Measurements from ENCODE around the gene FOXP1. TPM values are rescaled to one million over a fixed set of nuclear protein-coding genes. Genes with fewer than 3 reads are reported as not detected.

The FOXP1 gene
- total and polyA plus RNA-seq, 2 of the 8 experiments (the other 6 are each of a cell fraction or from before 2014, with no cell fraction given), result 13.9 to 25.4 TPM

DNA sequence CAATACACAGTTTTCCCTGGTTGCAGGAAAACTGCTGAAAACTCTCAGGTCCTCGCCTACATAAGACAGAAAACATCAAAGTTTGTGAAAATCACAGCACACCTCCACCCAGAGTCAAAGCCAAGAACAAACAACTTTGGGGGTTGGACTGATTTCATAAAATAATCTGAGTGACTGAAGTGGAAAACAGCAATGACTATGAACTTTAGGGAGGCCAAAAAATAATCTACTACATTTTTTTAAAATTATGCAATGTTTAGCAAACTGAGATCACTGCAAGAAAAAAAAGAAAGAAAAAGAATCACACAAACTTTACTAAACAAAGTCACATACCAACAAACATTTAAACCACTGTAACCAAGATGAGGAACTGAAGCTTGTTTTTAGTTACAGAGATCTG lies 15.9 kb upstream of the FOXP1 start:
- POLR2A ChIA-PET (ENCODE audit: partially characterized antibody), result no interaction called here
- no peaks in the 10 kb centered on the region for H3K79me1 ChIP-seq (ENCODE audit: low read depth, low read length)
- no peak overlapping the region for H3K9ac ChIP-seq (replicated peaks in 1 of 4; ENCODE audit: extremely low read depth in 1 of 4, low read depth in 3 of 4, low read length in 3 of 4)
- H3K14ac ChIP-seq (ENCODE audit: insufficient read length), result no peak overlapping the region
- no peaks in the 10 kb centered on the region for H3K4me1 ChIP-seq (replicated peaks in 1 of 4; ENCODE audit: control insufficient read depth in 3 of 4, insufficient read depth in 4 of 4, low read length in 3 of 4)
- H2BK12ac ChIP-seq (ENCODE audit: low read depth, low read length), result no peak overlapping the region
- DNase-seq (ENCODE audit: low read depth in 1 of 2, low spot score in 2 of 2), result no peak
- H3K27ac ChIP-seq (ENCODE audit: low read depth, low read length), result no peak overlapping the region
- H3K23ac ChIP-seq (ENCODE audit: insufficient read length), result no peak overlapping the region
- no peak overlapping the region for H3K4me3 ChIP-seq (ENCODE audit: extremely low read depth in 1 of 4, insufficient read depth in 2 of 4, low read depth in 3 of 4, low read length in 4 of 4)
- no peak overlapping the region for H2AFZ ChIP-seq (ENCODE audit: low read length)
- H3K9me3 ChIP-seq (ENCODE audit: insufficient read depth in 2 of 2, low read depth in 1 of 2, low read length in 1 of 2), result peaks cover 11 to 13% of the 10 kb centered on the region in 2 experiments; a peak in 3 of 4 replicates
- no peaks in the 10 kb centered on the region for H3K79me2 ChIP-seq (ENCODE audit: control insufficient read depth in 1 of 2, insufficient read depth in 2 of 2, low read length in 2 of 2)
- H4K5ac ChIP-seq (ENCODE audit: insufficient read length, low read depth, low read length), result no peak overlapping the region
- peak; percentile 28 for FAIRE-seq
- H2BK5ac ChIP-seq (ENCODE audit: low read depth, low read length), result no peak overlapping the region
- no peak overlapping the region for H2AK5ac ChIP-seq (ENCODE audit: low read depth, low read length)
- H4K20me1 ChIP-seq (replicated peaks in 1 of 2; ENCODE audit: control insufficient read depth in 1 of 2, insufficient read depth in 2 of 2, low read length in 2 of 2), result no peaks in the 10 kb centered on the region
- no peak overlapping the region for H2BK20ac ChIP-seq (ENCODE audit: low read length)
- no peak overlapping the region for H2BK120ac ChIP-seq (replicated peaks; ENCODE audit: low read depth, low read length)
- H3K18ac ChIP-seq (ENCODE audit: extremely low read depth, low read length), result no peak overlapping the region
- no peak overlapping the region for H3K4ac ChIP-seq (replicated peaks; ENCODE audit: insufficient read length, low read depth, low read length)
- 81% methylated on average over 1 of the region's 1 CpG; no CpG with 5 or more reads in 1 of the 2 experiments for WGBS, 2 experiments (ENCODE audit: extremely low coverage in 1 of 2, insufficient coverage in 1 of 2, insufficient read length in 1 of 2, insufficient replicate concordance in 2 of 2, low coverage in 1 of 2, low lambda C conversion rate in 2 of 2, missing lambda C conversion rate in 1 of 2)
- no peak overlapping the region for H4K91ac ChIP-seq (replicated peaks; ENCODE audit: insufficient read length, low read length)
- H4K8ac ChIP-seq (ENCODE audit: extremely low read depth, insufficient read depth, low read length), result no peak overlapping the region
- H3K27me3 ChIP-seq (replicated peaks in 1 of 4; ENCODE audit: control insufficient read depth in 3 of 4, extremely low read depth in 1 of 4, insufficient read depth in 3 of 4, low read length in 3 of 4), result no peaks in the 10 kb centered on the region
- H3K36me3 ChIP-seq (ENCODE audit: control insufficient read depth in 2 of 4, insufficient read depth in 4 of 4, low read length in 3 of 4), result no peaks in the 10 kb centered on the region
- TF ChIP-seq RBBP5 (IDR thresholded peaks at IDR 0.05; ENCODE audit: borderline replicate concordance, low read depth, low read length), result no peak
- TF ChIP-seq USF2 (IDR thresholded peaks at IDR 0.05; ENCODE audit: low read length), result no peak
- TF ChIP-seq CBX5 (IDR thresholded peaks at IDR 0.05; ENCODE audit: low read depth, low read length), result no peak
- TF ChIP-seq CHD2 (IDR thresholded peaks at IDR 0.05; ENCODE audit: low read length), result no peak
- no peak for TF ChIP-seq SP4 (IDR thresholded peaks at IDR 0.05; ENCODE audit: low read length)
- TF ChIP-seq KDM1A (IDR thresholded peaks at IDR 0.05; ENCODE audit: borderline replicate concordance, low read length), result no peak
- TF ChIP-seq EP300 (IDR thresholded peaks at IDR 0.05; ENCODE audit: borderline replicate concordance in 1 of 2, low read depth in 2 of 2, low read length in 2 of 2), result no peak
- no peak for TF ChIP-seq RNF2 (IDR thresholded peaks at IDR 0.05; ENCODE audit: borderline replicate concordance, low read depth, low read length, missing control alignments, poor library complexity, severe bottlenecking)
- no peak overlapping the region for H3K4me2 ChIP-seq (ENCODE audit: insufficient read depth in 1 of 2, low read depth in 2 of 2, low read length in 2 of 2)
- CTCF ChIA-PET (ENCODE audit: partially characterized antibody), result interaction anchor here (0.6 to 1.0 kb wide), 5 partner anchors 13 to 1077 kb away, joined by 3 read pairs; no protein-coding TSS in a partner anchor
- no peak overlapping the region for H3K56ac ChIP-seq (replicated peaks; ENCODE audit: insufficient read length, low read depth, low read length)
- H2BK15ac ChIP-seq (ENCODE audit: low read length), result no peak overlapping the region
- no peaks in the 10 kb centered on the region; the same call in 1 of the 2 replicates for H3K23me2 ChIP-seq (ENCODE audit: low read depth, low read length)

Data from H1 (cell line).